Upper lobe of left lung (tissue), 4 donors: ENCODE data around the gene RGL3.

ENCODE experiments used
- CTCF ChIP-seq, 6 experiments: fragments of 450-650 bp in 4 of 6; fragments of 200-600 bp in 2 of 6; sonication (generic) in 2 of 6; IDR thresholded peaks; one replicate each; pipeline ENCODE4 v1.5.1; 2016 to 2019; ENCODE audit warnings: antibody characterized with exemption in 6 of 6
- POLR2A ChIP-seq, 4 donors: fragments of 450-650 bp; IDR thresholded peaks; one replicate each; pipeline ENCODE4 v1.5.1; 2016 to 2017; ENCODE audit warnings: antibody characterized with exemption in 4 of 4, mild to moderate bottlenecking in 2 of 4
- POLR2AphosphoS5 ChIP-seq, 2 donors: sonication (generic); formaldehyde crosslinking; IDR thresholded peaks; one replicate each; pipeline ENCODE4 v1.5.1; 2017; ENCODE audit warnings: antibody characterized with exemption in 2 of 2

- TF ChIP-seq POLR2AphosphoS5 (IDR thresholded peaks at IDR 0.05) (no peak), POLR2A (IDR thresholded peaks at IDR 0.05) (no peak), CTCF (IDR thresholded peaks at IDR 0.05) (no peak)
These were observed 59.7 kb downstream of the RGL3 start for GRCh38 chr19:11359421-11359820.
